ENCODE measurements around the gene KNCN. TPM values are rescaled to one million over a fixed set of nuclear protein-coding genes. Genes with fewer than 3 reads are reported as not detected.

KNCN gene
- total and polyA plus RNA-seq, 2 donors (not counting 1 experiment from before 2014, with no cell fraction given) = not detected

GRCh38 chr1:46583494-46583893 is 32.0 kb upstream of the KNCN start:
- no peak overlapping the region for H3K9ac ChIP-seq (ENCODE audit: low read length)
- H3K4me1 ChIP-seq (ENCODE audit: control insufficient read depth in 2 of 2, insufficient read depth in 2 of 2, low read length in 2 of 2) = no peaks in the 10 kb centered on the region
- Mint-ChIP-seq H3K4me1 (peaks cover 2% of the 10 kb centered on the region), H3K27me3 (no peaks in the 10 kb centered on the region), H3K27ac (no peak overlapping the region), H3K4me3 (no peak overlapping the region), H3K9me3 (ENCODE audit: insufficient read depth) (no peaks in the 10 kb centered on the region)
- DNase-seq (no peak), ATAC-seq (ENCODE audit: low read depth) (no peak)
- H3K79me2 ChIP-seq (ENCODE audit: control insufficient read depth, insufficient read depth, low read length) = no peaks in the 10 kb centered on the region
- no peaks in the 10 kb centered on the region for H3K9me3 ChIP-seq (ENCODE audit: control extremely low read depth in 1 of 3, control insufficient read depth in 2 of 3, insufficient read depth in 1 of 3, low read length in 2 of 3)
- no peaks in the 10 kb centered on the region for H3K27me3 ChIP-seq (replicated peaks in 1 of 4; ENCODE audit: control extremely low read depth in 1 of 4, control insufficient read depth in 3 of 4, insufficient read depth in 4 of 4, low read length in 3 of 4)
- ChIA-PET CTCF (interaction anchor here (0.6 to 1.4 kb wide), 2 partner anchors 67 to 103 kb away, joined by 3 read pairs; no protein-coding TSS in a partner anchor), POLR2A (no interaction called here)
- H3K4me2 ChIP-seq (replicated peaks; ENCODE audit: low read depth, low read length, poor library complexity, severe bottlenecking) = no peak overlapping the region
- 91% methylated on average over 4 of the region's 5 CpGs for WGBS (ENCODE audit: insufficient coverage)
- no peak overlapping the region for H3K4me3 ChIP-seq (ENCODE audit: control extremely low read depth in 1 of 5, extremely low read depth in 1 of 5, insufficient read depth in 1 of 5, low read depth in 2 of 5, low read length in 4 of 5)
- H3K27ac ChIP-seq (ENCODE audit: low read length in 2 of 2) = no peak overlapping the region
- no peak overlapping the region for H2AFZ ChIP-seq (ENCODE audit: insufficient read depth, low read depth, low read length, poor library complexity, severe bottlenecking)
- intact Hi-C loops (cut with micrococcal nuclease) = no loop called here
- H3K36me3 ChIP-seq (replicated peaks in 1 of 2; ENCODE audit: control extremely low read depth in 1 of 2, control insufficient read depth in 1 of 2, extremely low read depth in 1 of 2, insufficient read depth in 2 of 2, low read length in 1 of 2) = peaks cover 0 to 47% of the 10 kb centered on the region in 2 experiments
- TF ChIP-seq CTCF (IDR thresholded peaks at IDR 0.05) (no peak), EZH2 (IDR thresholded peaks at IDR 0.05; ENCODE audit: borderline replicate concordance, insufficient read depth, low read depth, low read length, poor library complexity, severe bottlenecking) (no peak)
- H4K20me1 ChIP-seq (ENCODE audit: control insufficient read depth, insufficient read depth, low read length, poor library complexity, severe bottlenecking) = no peaks in the 10 kb centered on the region

- Histone ChIP-seq H3K79me2 (ENCODE audit: control insufficient read depth, insufficient read depth, low read length) (no peaks in the 10 kb centered on the region), H3K4me1 (ENCODE audit: control insufficient read depth in 2 of 2, insufficient read depth in 2 of 2, low read length in 2 of 2) (no peaks in the 10 kb centered on the region), H3K4me3 (ENCODE audit: control extremely low read depth in 1 of 5, extremely low read depth in 1 of 5, insufficient read depth in 1 of 5, low read depth in 2 of 5, low read length in 4 of 5) (no peak overlapping the region), H3K27me3 (replicated peaks in 1 of 4; ENCODE audit: control extremely low read depth in 1 of 4, control insufficient read depth in 3 of 4, insufficient read depth in 4 of 4, low read length in 3 of 4) (no peaks in the 10 kb centered on the region), H3K9me3 (ENCODE audit: control extremely low read depth in 1 of 3, control insufficient read depth in 2 of 3, insufficient read depth in 1 of 3, low read length in 2 of 3) (no peaks in the 10 kb centered on the region), H3K9ac (ENCODE audit: low read length) (no peak overlapping the region), H3K27ac (ENCODE audit: low read length in 2 of 2) (no peak overlapping the region), H2AFZ (ENCODE audit: insufficient read depth, low read depth, low read length, poor library complexity, severe bottlenecking) (no peak overlapping the region), H4K20me1 (ENCODE audit: control insufficient read depth, insufficient read depth, low read length, poor library complexity, severe bottlenecking) (no peaks in the 10 kb centered on the region), H3K4me2 (replicated peaks; ENCODE audit: low read depth, low read length, poor library complexity, severe bottlenecking) (no peak overlapping the region), H3K36me3 (replicated peaks in 1 of 2; ENCODE audit: control extremely low read depth in 1 of 2, control insufficient read depth in 1 of 2, extremely low read depth in 1 of 2, insufficient read depth in 2 of 2, low read length in 1 of 2) (peaks cover 0 to 51% of the 10 kb centered on the region in 2 experiments)
- Mint-ChIP-seq H3K4me1 (peaks cover 2% of the 10 kb centered on the region), H3K4me3 (no peak overlapping the region), H3K27me3 (no peaks in the 10 kb centered on the region), H3K9me3 (ENCODE audit: insufficient read depth) (no peaks in the 10 kb centered on the region), H3K27ac (no peak overlapping the region)
- TF ChIP-seq EZH2 (IDR thresholded peaks at IDR 0.05; ENCODE audit: borderline replicate concordance, insufficient read depth, low read depth, low read length, poor library complexity, severe bottlenecking) = no peak
- TF ChIP-seq CTCF (IDR thresholded peaks at IDR 0.05) = no peak
- no peak for ATAC-seq (ENCODE audit: low read depth)
- ChIA-PET POLR2A (no interaction called here), CTCF (interaction anchor here (1.4 kb wide), 1 partner anchor 103 kb away, joined by 3 read pairs; no protein-coding TSS in a partner anchor)
- DNase-seq = no peak
- 93% methylated on average over 3 of the region's 7 CpGs for WGBS (ENCODE audit: insufficient coverage)
- intact Hi-C loops (cut with micrococcal nuclease) = no loop called here
Observed at GRCh38 chr1:46582972-46583371, 31.5 kb upstream of the KNCN start.
